ENCODE measurements around the gene ARID1B.
A peak's percentile ranks its signal among the peaks of the same experiment; 100 is the strongest.

ARID1B gene

GRCh38 chr6:157065366-157065765, 288.2 kb downstream of the ARID1B start:
- H2BK15ac ChIP-seq (ENCODE audit: low read length), result no peak overlapping the region
- H3K4me2 ChIP-seq (ENCODE audit: insufficient read depth, low read length, poor library complexity, severe bottlenecking), result no peak overlapping the region
- H3K27me3 ChIP-seq (ENCODE audit: control insufficient read depth in 3 of 3, insufficient read depth in 3 of 3, low read depth in 1 of 3, low read length in 3 of 3), result no peaks in the 10 kb centered on the region
- no peaks in the 10 kb centered on the region for H3K79me1 ChIP-seq (ENCODE audit: low read depth, low read length)
- no peak overlapping the region for H3K27ac ChIP-seq (replicated peaks; ENCODE audit: low read length)
- no peak overlapping the region for H3K4me3 ChIP-seq (ENCODE audit: low read length in 2 of 2)
- no peak overlapping the region for H2AFZ ChIP-seq (ENCODE audit: low read length)
- no peak overlapping the region for H4K91ac ChIP-seq (ENCODE audit: low read depth, low read length, poor library complexity)
- no peak overlapping the region for H2AK5ac ChIP-seq (ENCODE audit: low read depth, low read length)
- no peak overlapping the region for H3K14ac ChIP-seq (ENCODE audit: low read length)
- H3K23ac ChIP-seq (ENCODE audit: low read depth, low read length, poor library complexity), result no peak overlapping the region
- H3K36me3 ChIP-seq (replicated peaks in 1 of 2; ENCODE audit: control insufficient read depth in 2 of 2, insufficient read depth in 2 of 2, low read length in 2 of 2), result no peaks in the 10 kb centered on the region
- H2BK120ac ChIP-seq (ENCODE audit: low read depth, low read length), result no peak overlapping the region
- no peak overlapping the region for H2BK12ac ChIP-seq (ENCODE audit: low read length)
- H3K18ac ChIP-seq (ENCODE audit: low read length), result no peak overlapping the region
- H3K4me1 ChIP-seq (ENCODE audit: control insufficient read depth in 2 of 2, insufficient read depth in 1 of 2, low read depth in 1 of 2, low read length in 2 of 2), result peaks cover 4 to 15% of the 10 kb centered on the region in 2 donors
- H3K9ac ChIP-seq (ENCODE audit: low read depth, low read length, poor library complexity), result no peak overlapping the region
- no peak overlapping the region for H3K4ac ChIP-seq (ENCODE audit: low read length)
- H2BK5ac ChIP-seq (ENCODE audit: low read length), result no peak overlapping the region
- WGBS, 2 donors (ENCODE audit: extremely low coverage in 2 of 2, insufficient read length in 2 of 2, insufficient replicate concordance in 1 of 2), result no CpG with 5 or more reads among the region's 5 CpGs
- H4K8ac ChIP-seq (ENCODE audit: low read depth, low read length), result no peak overlapping the region
- no peak for DNase-seq (ENCODE audit: low spot score)
- H3K9me3 ChIP-seq (replicated peaks in 1 of 2; ENCODE audit: control insufficient read depth in 2 of 2, insufficient read depth in 1 of 2, low read depth in 1 of 2, low read length in 2 of 2), result no peaks in the 10 kb centered on the region

GRCh38 chr6:157066781-157067491, 289.8 kb downstream of the ARID1B start:
- no peak overlapping the region for H4K91ac ChIP-seq (ENCODE audit: low read depth, low read length, poor library complexity)
- H2AK5ac ChIP-seq (ENCODE audit: low read depth, low read length), result no peak overlapping the region
- no peak overlapping the region for H2BK15ac ChIP-seq (ENCODE audit: low read length)
- no peak overlapping the region for H3K4me3 ChIP-seq (ENCODE audit: low read length in 2 of 2)
- H2BK5ac ChIP-seq (ENCODE audit: low read length), result no peak overlapping the region
- no peak overlapping the region for H3K4ac ChIP-seq (ENCODE audit: low read length)
- no peak overlapping the region for H4K8ac ChIP-seq (ENCODE audit: low read depth, low read length)
- H3K9ac ChIP-seq (ENCODE audit: low read depth, low read length, poor library complexity), result no peak overlapping the region
- H3K4me2 ChIP-seq (ENCODE audit: insufficient read depth, low read length, poor library complexity, severe bottlenecking), result no peak overlapping the region
- no peaks in the 10 kb centered on the region for H3K9me3 ChIP-seq (replicated peaks in 1 of 2; ENCODE audit: control insufficient read depth in 2 of 2, insufficient read depth in 1 of 2, low read depth in 1 of 2, low read length in 2 of 2)
- no peaks in the 10 kb centered on the region for H3K36me3 ChIP-seq (replicated peaks in 1 of 2; ENCODE audit: control insufficient read depth in 2 of 2, insufficient read depth in 2 of 2, low read length in 2 of 2)
- no peak overlapping the region for H3K14ac ChIP-seq (ENCODE audit: low read length)
- no peak overlapping the region for H3K27ac ChIP-seq (replicated peaks; ENCODE audit: low read length)
- no peaks in the 10 kb centered on the region for H3K27me3 ChIP-seq (ENCODE audit: control insufficient read depth in 3 of 3, insufficient read depth in 3 of 3, low read depth in 1 of 3, low read length in 3 of 3)
- no peak overlapping the region for H3K23ac ChIP-seq (ENCODE audit: low read depth, low read length, poor library complexity)
- H2AFZ ChIP-seq (ENCODE audit: low read length), result no peak overlapping the region
- H3K18ac ChIP-seq (ENCODE audit: low read length), result peak overlapping the region; percentile 44
- no CpG with 5 or more reads among the region's 6 CpGs for WGBS, 2 donors (ENCODE audit: extremely low coverage in 2 of 2, insufficient read length in 2 of 2, insufficient replicate concordance in 1 of 2)
- no peaks in the 10 kb centered on the region for H3K79me1 ChIP-seq (ENCODE audit: low read depth, low read length)
- no peak for DNase-seq (ENCODE audit: low spot score)
- H2BK120ac ChIP-seq (ENCODE audit: low read depth, low read length), result no peak overlapping the region
- peaks cover 12 to 18% of the 10 kb centered on the region in 2 donors for H3K4me1 ChIP-seq (ENCODE audit: control insufficient read depth in 2 of 2, insufficient read depth in 1 of 2, low read depth in 1 of 2, low read length in 2 of 2)
- no peak overlapping the region for H2BK12ac ChIP-seq (ENCODE audit: low read length)

DNA sequence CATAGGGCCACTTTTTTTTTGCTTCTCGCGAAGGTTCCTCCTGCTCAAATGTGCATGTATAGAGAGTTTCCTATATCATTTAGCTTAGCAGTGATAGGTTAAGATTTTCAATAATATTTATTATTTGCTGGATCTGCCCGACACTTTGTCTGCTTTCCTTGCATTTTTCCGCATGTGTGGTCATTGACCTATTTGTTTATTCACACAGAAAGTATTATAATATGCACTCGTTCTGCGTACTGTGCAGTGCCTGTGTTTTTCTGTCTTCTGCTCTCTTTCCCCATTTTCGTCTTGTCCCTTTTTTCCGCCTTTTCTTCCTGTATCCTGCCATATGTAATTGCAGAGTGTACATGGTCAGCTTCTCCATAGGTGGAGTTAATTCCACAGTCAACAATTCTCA, 290.3 kb downstream of the ARID1B start:
- H3K23ac ChIP-seq (ENCODE audit: low read depth, low read length, poor library complexity), result no peak overlapping the region
- H4K91ac ChIP-seq (ENCODE audit: low read depth, low read length, poor library complexity), result no peak overlapping the region
- H3K79me1 ChIP-seq (ENCODE audit: low read depth, low read length), result no peaks in the 10 kb centered on the region
- no peak overlapping the region for H3K9ac ChIP-seq (ENCODE audit: low read depth, low read length, poor library complexity)
- no peak overlapping the region for H2BK120ac ChIP-seq (ENCODE audit: low read depth, low read length)
- H2BK12ac ChIP-seq (ENCODE audit: low read length), result no peak overlapping the region
- H4K8ac ChIP-seq (ENCODE audit: low read depth, low read length), result no peak overlapping the region
- H3K4me2 ChIP-seq (ENCODE audit: insufficient read depth, low read length, poor library complexity, severe bottlenecking), result no peak overlapping the region
- no peak overlapping the region for H3K4ac ChIP-seq (ENCODE audit: low read length)
- H3K4me1 ChIP-seq (ENCODE audit: control insufficient read depth in 2 of 2, insufficient read depth in 1 of 2, low read depth in 1 of 2, low read length in 2 of 2), result peaks cover 12 to 18% of the 10 kb centered on the region in 2 donors
- no peak overlapping the region for H3K14ac ChIP-seq (ENCODE audit: low read length)
- H3K18ac ChIP-seq (ENCODE audit: low read length), result peak overlapping the region; percentile 44
- no peak overlapping the region for H3K27ac ChIP-seq (replicated peaks; ENCODE audit: low read length)
- no peak overlapping the region for H2AK5ac ChIP-seq (ENCODE audit: low read depth, low read length)
- WGBS, 2 donors (ENCODE audit: extremely low coverage in 2 of 2, insufficient read length in 2 of 2, insufficient replicate concordance in 1 of 2), result no CpG with 5 or more reads among the region's 8 CpGs
- H2BK15ac ChIP-seq (ENCODE audit: low read length), result no peak overlapping the region
- no peaks in the 10 kb centered on the region for H3K27me3 ChIP-seq (ENCODE audit: control insufficient read depth in 3 of 3, insufficient read depth in 3 of 3, low read depth in 1 of 3, low read length in 3 of 3)
- H3K9me3 ChIP-seq (replicated peaks in 1 of 2; ENCODE audit: control insufficient read depth in 2 of 2, insufficient read depth in 1 of 2, low read depth in 1 of 2, low read length in 2 of 2), result no peaks in the 10 kb centered on the region
- H3K36me3 ChIP-seq (replicated peaks in 1 of 2; ENCODE audit: control insufficient read depth in 2 of 2, insufficient read depth in 2 of 2, low read length in 2 of 2), result no peaks in the 10 kb centered on the region
- no peak overlapping the region for H3K4me3 ChIP-seq (ENCODE audit: low read length in 2 of 2)
- no peak for DNase-seq (ENCODE audit: low spot score)
- H2BK5ac ChIP-seq (ENCODE audit: low read length), result no peak overlapping the region
- no peak overlapping the region for H2AFZ ChIP-seq (ENCODE audit: low read length)

DNA sequence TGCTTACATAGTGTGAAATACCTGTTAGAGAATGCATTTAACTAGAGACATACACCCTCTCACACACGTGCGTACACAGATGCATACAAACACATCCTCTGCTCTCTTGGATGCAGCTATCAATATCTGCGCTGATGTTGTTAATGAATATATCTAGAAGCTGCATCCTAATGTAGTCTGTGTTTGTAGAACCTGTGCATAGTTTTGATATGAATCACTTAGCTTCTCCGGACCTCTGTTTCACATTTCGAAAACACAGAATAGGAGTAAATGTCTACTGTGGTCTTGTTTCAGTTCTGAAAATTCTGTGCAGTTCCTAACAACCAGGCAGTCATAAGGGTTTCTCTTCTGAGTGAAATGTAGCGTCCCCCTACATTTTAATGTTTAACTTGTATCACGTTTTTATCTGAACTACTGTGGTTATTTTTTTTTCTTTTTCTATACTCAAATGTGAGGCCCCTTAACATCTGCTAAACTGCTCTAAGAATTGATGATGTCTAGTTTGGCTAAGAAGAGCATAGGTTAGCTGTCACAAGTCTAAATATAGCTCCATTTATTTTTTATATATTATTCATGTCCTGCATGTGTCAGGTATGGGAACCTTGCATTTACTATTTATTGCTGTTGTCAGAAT, 291.6 kb downstream of the ARID1B start:
- Histone ChIP-seq H3K23ac (ENCODE audit: low read depth, low read length, poor library complexity) (no peak overlapping the region), H3K9ac (ENCODE audit: low read depth, low read length, poor library complexity) (no peak overlapping the region), H3K4me2 (ENCODE audit: insufficient read depth, low read length, poor library complexity, severe bottlenecking) (no peak overlapping the region), H2BK5ac (ENCODE audit: low read length) (no peak overlapping the region), H2BK120ac (ENCODE audit: low read depth, low read length) (no peak overlapping the region), H4K8ac (ENCODE audit: low read depth, low read length) (no peak overlapping the region), H3K27me3 (ENCODE audit: control insufficient read depth in 3 of 3, insufficient read depth in 3 of 3, low read depth in 1 of 3, low read length in 3 of 3) (no peaks in the 10 kb centered on the region), H2BK12ac (ENCODE audit: low read length) (no peak overlapping the region), H3K4me3 (ENCODE audit: low read length in 2 of 2) (no peak overlapping the region), H3K18ac (ENCODE audit: low read length) (no peak overlapping the region), H3K36me3 (replicated peaks in 1 of 2; ENCODE audit: control insufficient read depth in 2 of 2, insufficient read depth in 2 of 2, low read length in 2 of 2) (peaks cover 0 to 2% of the 10 kb centered on the region in 2 donors), H2AFZ (ENCODE audit: low read length) (no peak overlapping the region), H3K4me1 (ENCODE audit: control insufficient read depth in 2 of 2, insufficient read depth in 1 of 2, low read depth in 1 of 2, low read length in 2 of 2) (peaks cover 12 to 17% of the 10 kb centered on the region in 2 donors), H3K14ac (ENCODE audit: low read length) (no peak overlapping the region), H3K4ac (ENCODE audit: low read length) (no peak overlapping the region), H3K79me1 (ENCODE audit: low read depth, low read length) (no peaks in the 10 kb centered on the region), H3K27ac (replicated peaks; ENCODE audit: low read length) (no peak overlapping the region), H2AK5ac (ENCODE audit: low read depth, low read length) (no peak overlapping the region), H2BK15ac (ENCODE audit: low read length) (no peak overlapping the region), H3K9me3 (replicated peaks in 1 of 2; ENCODE audit: control insufficient read depth in 2 of 2, insufficient read depth in 1 of 2, low read depth in 1 of 2, low read length in 2 of 2) (no peaks in the 10 kb centered on the region), H4K91ac (ENCODE audit: low read depth, low read length, poor library complexity) (no peak overlapping the region)
- no peak for DNase-seq (ENCODE audit: low spot score)
- no CpG with 5 or more reads among the region's 7 CpGs for WGBS, 2 donors (ENCODE audit: extremely low coverage in 2 of 2, insufficient read length in 2 of 2, insufficient replicate concordance in 1 of 2)
